Endothelial cell (in vitro differentiated cells): ENCODE data around the gene INSIG2. TPM values are rescaled to one million over a fixed set of nuclear protein-coding genes. Genes with fewer than 3 reads are reported as not detected.

Source experiments
- DNase-seq: peaks from one replicate; pipeline ENCODE4 v3.0.0; 2021; ENCODE audit warnings: low spot score
- H3K27ac Mint-ChIP-seq: one replicate; pipeline ENCODE4 v1.8.0; 2021; ENCODE audit warnings: mixed read lengths, inconsistent platforms; ENCODE audit not compliant: unreplicated experiment
- H3K27me3 Mint-ChIP-seq: one replicate; pipeline ENCODE4 v1.8.0; 2021; ENCODE audit warnings: mild to moderate bottlenecking, moderate library complexity, mixed read lengths, inconsistent platforms; ENCODE audit not compliant: unreplicated experiment
- H3K36me3 Mint-ChIP-seq: one replicate; pipeline ENCODE4 v1.8.0; 2021; ENCODE audit warnings: mild to moderate bottlenecking, low read depth, mixed read lengths, inconsistent platforms; ENCODE audit not compliant: unreplicated experiment
- H3K4me1 Mint-ChIP-seq: one replicate; pipeline ENCODE4 v1.8.0; 2021; ENCODE audit warnings: mild to moderate bottlenecking, mixed read lengths, inconsistent platforms; ENCODE audit not compliant: unreplicated experiment
- H3K4me3 Mint-ChIP-seq: one replicate; pipeline ENCODE4 v1.8.0; 2021; ENCODE audit warnings: mild to moderate bottlenecking, mixed read lengths, inconsistent platforms; ENCODE audit not compliant: unreplicated experiment
- H3K9me3 Mint-ChIP-seq: one replicate; pipeline ENCODE4 v1.8.0; 2021; ENCODE audit warnings: mixed read lengths, inconsistent platforms; ENCODE audit not compliant: unreplicated experiment
- total RNA-seq: library from RNA; stranded (reverse); fragmentation: NEBNext Ultra II Directional; extraction: Animal tissue kit (Norgen Biotek cat#: 25700); gene quantifications from one replicate; pipeline ENCODE4 v1.2.1, GENCODE V29; 2021; ENCODE audit not compliant: unreplicated experiment
- TF ChIP-seq, protein P1 (sequence below): fragments of 200-600 bp; sonication (generic); IDR thresholded peaks from one replicate; pipeline ENCODE4 v1.5.0; 2021; ENCODE audit warnings: antibody characterized with exemption; ENCODE audit not compliant: unreplicated experiment

INSIG2 gene
- total RNA-seq, 1 donor from 2014 or later, result 21.2 TPM

DNA sequence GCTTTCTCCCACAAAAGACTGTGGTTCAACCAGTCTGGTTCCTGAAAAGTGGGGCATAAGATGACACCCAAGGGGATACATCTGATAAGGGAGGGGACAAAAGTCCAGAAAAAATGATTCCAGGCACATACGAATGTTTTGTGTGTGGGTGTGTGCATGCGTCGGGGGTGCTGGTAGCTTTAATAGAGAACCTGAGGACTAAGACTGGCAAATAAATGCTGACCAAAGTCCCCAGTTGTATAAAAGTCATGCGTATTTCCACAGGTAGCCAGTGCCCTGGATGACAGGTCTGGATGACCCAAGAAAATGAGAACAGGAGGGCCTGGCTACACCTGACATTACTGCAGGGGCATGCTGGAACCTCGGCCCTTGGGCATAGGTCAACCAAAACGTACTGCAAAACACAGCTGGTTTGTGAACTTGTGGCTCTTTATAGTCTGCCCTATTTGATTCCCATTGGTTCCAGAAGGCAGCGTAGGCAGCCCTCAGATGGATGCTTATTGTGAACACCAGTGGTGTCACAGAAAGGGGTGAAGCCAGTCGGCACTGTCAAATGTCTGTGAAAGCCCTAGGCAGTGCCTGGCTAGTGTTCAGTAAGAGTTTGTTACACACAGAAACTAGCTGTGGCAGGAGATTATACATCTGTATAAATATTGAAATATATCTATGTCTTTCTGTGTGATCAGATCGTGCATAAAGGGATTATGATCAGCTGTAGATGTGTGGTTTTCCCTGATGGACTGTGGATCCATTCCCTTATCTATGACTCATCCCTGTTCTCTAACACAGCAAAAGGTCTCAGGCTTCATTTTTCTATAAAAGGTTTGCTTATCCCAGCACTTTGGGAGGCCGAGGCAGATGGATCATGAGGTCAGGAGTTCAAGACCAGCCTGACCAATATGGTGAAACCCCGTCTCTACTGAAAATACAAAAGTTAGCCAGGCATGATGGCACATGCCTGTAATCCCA lies 58.3 kb downstream of the INSIG2 start:
- TF ChIP-seq, protein P1, sequence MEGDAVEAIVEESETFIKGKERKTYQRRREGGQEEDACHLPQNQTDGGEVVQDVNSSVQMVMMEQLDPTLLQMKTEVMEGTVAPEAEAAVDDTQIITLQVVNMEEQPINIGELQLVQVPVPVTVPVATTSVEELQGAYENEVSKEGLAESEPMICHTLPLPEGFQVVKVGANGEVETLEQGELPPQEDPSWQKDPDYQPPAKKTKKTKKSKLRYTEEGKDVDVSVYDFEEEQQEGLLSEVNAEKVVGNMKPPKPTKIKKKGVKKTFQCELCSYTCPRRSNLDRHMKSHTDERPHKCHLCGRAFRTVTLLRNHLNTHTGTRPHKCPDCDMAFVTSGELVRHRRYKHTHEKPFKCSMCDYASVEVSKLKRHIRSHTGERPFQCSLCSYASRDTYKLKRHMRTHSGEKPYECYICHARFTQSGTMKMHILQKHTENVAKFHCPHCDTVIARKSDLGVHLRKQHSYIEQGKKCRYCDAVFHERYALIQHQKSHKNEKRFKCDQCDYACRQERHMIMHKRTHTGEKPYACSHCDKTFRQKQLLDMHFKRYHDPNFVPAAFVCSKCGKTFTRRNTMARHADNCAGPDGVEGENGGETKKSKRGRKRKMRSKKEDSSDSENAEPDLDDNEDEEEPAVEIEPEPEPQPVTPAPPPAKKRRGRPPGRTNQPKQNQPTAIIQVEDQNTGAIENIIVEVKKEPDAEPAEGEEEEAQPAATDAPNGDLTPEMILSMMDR, result no peak
- H3K27ac Mint-ChIP-seq, result no peak overlapping the region

DNA sequence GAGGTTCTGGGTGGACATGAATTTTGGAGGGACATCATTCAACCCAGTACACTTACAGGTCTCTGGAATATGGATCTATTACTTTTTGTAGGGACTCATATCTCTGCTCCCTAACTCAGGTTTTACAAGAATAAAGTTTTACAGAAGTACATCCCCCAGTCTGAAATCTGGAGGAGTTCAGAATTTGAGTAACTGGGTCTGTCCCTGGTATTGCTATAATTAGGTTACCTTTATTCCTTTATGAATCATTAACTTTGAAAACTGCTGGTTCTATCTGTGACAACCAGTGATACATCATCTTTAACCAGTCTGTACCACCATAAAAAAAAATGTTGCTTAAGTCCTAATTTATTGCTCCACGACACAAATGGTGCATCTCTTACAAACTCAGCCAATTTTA lies 59.9 kb downstream of the INSIG2 start:
- H3K27me3 Mint-ChIP-seq, result no peaks in the 10 kb centered on the region

More for the DNA sequence above, 58.3 kb downstream of the INSIG2 start:
- H3K9me3 Mint-ChIP-seq, result no peaks in the 10 kb centered on the region
- no peak overlapping the region for H3K4me3 Mint-ChIP-seq
- no peaks in the 10 kb centered on the region for H3K36me3 Mint-ChIP-seq
- no peaks in the 10 kb centered on the region for H3K4me1 Mint-ChIP-seq
- DNase-seq, result no peak
- H3K27me3 Mint-ChIP-seq, result no peaks in the 10 kb centered on the region

DNA sequence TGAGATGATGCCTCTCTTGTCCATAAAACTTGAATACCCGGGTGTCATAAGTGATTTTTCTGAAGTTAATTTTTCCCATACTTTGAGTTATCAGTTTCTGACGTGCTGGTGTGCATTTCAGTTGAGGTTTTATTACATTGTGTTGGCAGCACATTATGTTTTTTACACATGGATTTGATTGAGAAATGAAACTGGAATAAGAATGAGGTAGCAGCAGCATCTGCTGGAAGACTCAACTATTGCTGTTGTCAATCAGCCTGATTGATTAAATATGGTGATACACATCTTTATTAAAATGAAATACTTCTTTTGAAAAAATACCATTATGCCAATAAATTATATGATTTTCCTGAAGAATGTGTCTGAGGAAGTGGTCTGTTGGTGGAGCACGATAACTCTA lies 60.5 kb downstream of the INSIG2 start:
- H3K4me1 Mint-ChIP-seq, result peaks cover 14% of the 10 kb centered on the region
- H3K27ac Mint-ChIP-seq, result no peak overlapping the region
- no peaks in the 10 kb centered on the region for H3K27me3 Mint-ChIP-seq
- H3K9me3 Mint-ChIP-seq, result no peaks in the 10 kb centered on the region
- H3K36me3 Mint-ChIP-seq, result no peaks in the 10 kb centered on the region
- DNase-seq, result no peak
- H3K4me3 Mint-ChIP-seq, result no peak overlapping the region
- TF ChIP-seq, protein P1, result no peak

More for the DNA sequence above, 59.9 kb downstream of the INSIG2 start:
- DNase-seq, result no peak
- Mint-ChIP-seq H3K27ac (no peak overlapping the region), H3K4me3 (no peak overlapping the region), H3K36me3 (no peaks in the 10 kb centered on the region), H3K9me3 (no peaks in the 10 kb centered on the region), H3K4me1 (peaks cover 9% of the 10 kb centered on the region)
- TF ChIP-seq, protein P1, result no peak

DNA sequence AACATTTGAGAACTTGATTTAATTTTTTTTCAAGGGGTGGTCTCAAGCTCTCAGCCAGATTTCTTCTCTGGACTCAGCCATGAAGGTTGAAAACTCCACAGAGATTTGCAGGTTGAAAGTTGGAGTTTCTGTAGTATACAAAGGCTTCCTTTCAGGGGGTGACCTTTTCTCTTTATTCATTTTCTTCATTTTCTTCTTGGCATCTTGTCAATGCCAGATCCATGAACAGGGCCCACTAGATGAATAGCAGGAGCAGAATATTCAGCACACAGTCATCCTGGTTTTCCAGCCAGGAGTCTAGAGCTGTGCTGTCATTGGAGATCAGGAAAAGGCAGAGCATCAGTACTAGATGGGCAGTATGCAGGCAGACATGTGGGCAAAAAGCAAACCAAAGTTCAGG lies 62.0 kb downstream of the INSIG2 start:
- no peaks in the 10 kb centered on the region for H3K36me3 Mint-ChIP-seq
- H3K4me3 Mint-ChIP-seq, result no peak overlapping the region
- H3K9me3 Mint-ChIP-seq, result no peaks in the 10 kb centered on the region
- no peak overlapping the region for H3K27ac Mint-ChIP-seq
- H3K4me1 Mint-ChIP-seq, result peaks cover 17% of the 10 kb centered on the region
- H3K27me3 Mint-ChIP-seq, result no peaks in the 10 kb centered on the region
- no peak for DNase-seq
- TF ChIP-seq, protein P1, result no peak

DNA sequence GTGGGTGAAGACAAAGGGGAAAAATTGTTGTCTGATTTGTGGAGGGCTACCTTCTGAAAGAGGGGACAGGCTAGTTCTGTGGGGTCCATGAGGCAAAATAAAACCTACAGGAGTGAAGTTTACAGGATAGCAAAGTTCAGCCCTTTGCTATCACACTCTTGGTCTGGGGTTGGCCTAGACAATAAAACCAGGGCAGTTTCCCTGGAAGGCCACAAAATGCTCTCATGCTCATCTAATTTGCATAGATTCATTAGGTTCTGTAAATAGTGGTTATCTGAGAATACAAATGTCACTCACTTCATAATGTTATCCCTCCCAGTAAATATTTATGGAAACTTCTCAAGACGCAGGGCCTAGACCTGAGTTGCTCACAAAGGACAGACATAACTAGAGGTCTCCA lies 63.6 kb downstream of the INSIG2 start:
- H3K4me1 Mint-ChIP-seq, result peaks cover 17% of the 10 kb centered on the region
- no peak for DNase-seq
- no peak overlapping the region for H3K27ac Mint-ChIP-seq

More for the DNA sequence above, 63.6 kb downstream of the INSIG2 start:
- no peaks in the 10 kb centered on the region for H3K36me3 Mint-ChIP-seq
- no peak overlapping the region for H3K4me3 Mint-ChIP-seq
- TF ChIP-seq, protein P1, result no peak
- H3K9me3 Mint-ChIP-seq, result no peaks in the 10 kb centered on the region
- H3K27me3 Mint-ChIP-seq, result no peaks in the 10 kb centered on the region
